Measurements from ENCODE around the gene MINK1. TPM values are rescaled to one million over a fixed set of nuclear protein-coding genes. Genes with fewer than 3 reads are reported as not detected.
A peak's percentile ranks its signal among the peaks of the same experiment; 100 is the strongest.

MINK1 gene
- total and polyA plus RNA-seq, 2 of the 13 experiments (the other 11 are each of a cell fraction or from before 2014, with no cell fraction given), result 17.2 to 63.9 TPM

GRCh38 chr17:4806777-4807604 is 26.1 kb upstream of the MINK1 start, which contains the start of gene PLD2 (continued):
- no peak for TF ChIP-seq THRA (CRISPR knock-in tag; IDR thresholded peaks at IDR 0.05; ENCODE audit: borderline replicate concordance)
- TF ChIP-seq EED (CRISPR knock-in tag; IDR thresholded peaks at IDR 0.05), result no peak

- CTCF ChIA-PET (ENCODE audit: low intra/inter-chr PET ratio, low total read pairs), result no interaction called here
- Histone ChIP-seq H2AFZ (ENCODE audit: low read length) (no peak overlapping the region), H3K9me3 (ENCODE audit: low read length) (no peaks in the 10 kb centered on the region), H3K4me3 (replicated peaks in 1 of 3; ENCODE audit: insufficient read depth in 1 of 3, low read depth in 2 of 3, low read length in 3 of 3) (peak overlapping the region; percentile 80 to 96 (median 92); a peak in 5 of 6 replicates), H3K27ac (ENCODE audit: extremely low read length, insufficient read depth, low read length) (no peak overlapping the region), H3K4me2 (ENCODE audit: low read depth, low read length) (peak overlapping the region; percentile 88), H4K20me1 (ENCODE audit: insufficient read depth, low read length) (no peaks in the 10 kb centered on the region), H3K79me2 (ENCODE audit: insufficient read depth, low read length) (peaks cover 3% of the 10 kb centered on the region), H3K9ac (ENCODE audit: insufficient read depth, low read depth, low read length) (peak overlapping the region; percentile 49), H3K36me3 (replicated peaks in 1 of 2; ENCODE audit: control insufficient read depth in 1 of 2, insufficient read depth in 2 of 2, low read length in 2 of 2) (peaks cover 4 to 6% of the 10 kb centered on the region in 2 experiments; a peak in 2 of 5 replicates), H3K27me3 (ENCODE audit: control insufficient read depth in 1 of 2, insufficient read depth in 2 of 2, low read length in 2 of 2) (no peaks in the 10 kb centered on the region), H3K4me1 (ENCODE audit: insufficient read depth, low read length) (peaks cover 29% of the 10 kb centered on the region)
- FAIRE-seq, result no peak
- DNase-seq (ENCODE audit: low spot score), result no peak
- 16% methylated on average over 16 of the region's 32 CpGs for WGBS (ENCODE audit: low lambda C conversion rate)
- POLR2A ChIA-PET, result interaction anchor here (0.6 to 2.5 kb wide), 13 partner anchors 12 to 104 kb away, joined by 3 to 26 read pairs (median 7); partner anchors contain the start of genes GLTPD2, PELP1 and PSMB6
- BruUV-seq (replicated peaks), result TSS peak; percentile 77
- in situ Hi-C loops (cut with HindIII; ENCODE audit: extremely low pct_ligation_motif_present, low pct_unique_long_range_greater_than_20kb) (loop anchor here (5.0 kb wide), 1 partner anchor 75 kb away; no protein-coding TSS in a partner anchor), intact Hi-C loops (cut with micrococcal nuclease; ENCODE audit: unreplicated experiment) (no loop called here)
- ATAC-seq, result peak; percentile 6
- TF ChIP-seq IKZF5 (CRISPR knock-in tag; IDR thresholded peaks at IDR 0.05) (no peak), ZNF407 (CRISPR knock-in tag; IDR thresholded peaks at IDR 0.05; ENCODE audit: not compliant biosample characterization) (peak; percentile 12), ZNF788 (CRISPR knock-in tag; IDR thresholded peaks at IDR 0.05; ENCODE audit: borderline replicate concordance) (0 out of 2 replicates have a peak, but pooled peaks have one; percentile 29), EED (CRISPR knock-in tag; IDR thresholded peaks at IDR 0.05) (0 out of 2 replicates have a peak, but pooled peaks have one; percentile 30), PAF1 (CRISPR knock-in tag; IDR thresholded peaks at IDR 0.05) (no peak), MXD1 (CRISPR knock-in tag; IDR thresholded peaks at IDR 0.05) (no peak)
These were observed 25.3 kb upstream of the MINK1 start for GRCh38 chr17:4807605-4808377.
